SK-N-MC (cell line): ENCODE results near the gene PHF20.

ENCODE experiments used
- EZH2 ChIP-seq: fragments of 200-600 bp; sonication (generic); IDR thresholded peaks from one replicate; pipeline ENCODE4 v1.6.1; 2017; ENCODE audit warnings: antibody characterized with exemption
- FOXP2 ChIP-seq: optimal IDR thresholded peaks from 2 replicates; pipeline ENCODE3; 2011; ENCODE audit warnings: mild to moderate bottlenecking, moderate library complexity; ENCODE audit not compliant: insufficient read depth; ENCODE audit errors: extremely low read length, control extremely low read depth
- POLR2AphosphoS5 ChIP-seq: IDR thresholded peaks from 2 replicates; pipeline ENCODE4 v1.6.1; 2012; ENCODE audit warnings: mild to moderate bottlenecking, low read depth, low read length, borderline replicate concordance

GRCh38 chr20:35807877-35808276 is 36.1 kb downstream of the PHF20 start:
- TF ChIP-seq POLR2AphosphoS5 (no peak), EZH2 (no peak), FOXP2 (no peak)
